Fibroblast of lung (primary cell): ENCODE measurements around the gene WIPF3. TPM values are rescaled to one million over a fixed set of nuclear protein-coding genes. Genes with fewer than 3 reads are reported as not detected.
"Not testable (repeated sequence)": the region's sequence is repeated elsewhere in the genome, so short reads cannot be mapped to it uniquely, and the experiment has no call there.

Experiments used
- DNase-seq, 2 donors: peaks; one replicate each; pipeline versions ENCODE4 v3.0.0 to v3.0.0-alpha.2; 2010; ENCODE audit warnings: low read depth in 2 of 2
- H2AFZ ChIP-seq: 2 replicates; pipeline ENCODE4 v1.5.1; 2012; ENCODE audit warnings: low read length, control low read depth, inconsistent platforms
- H3K27ac ChIP-seq: 2 replicates; pipeline ENCODE4 v1.5.1; 2011; ENCODE audit warnings: low read length, control low read depth; ENCODE audit not compliant: insufficient read depth
- H3K27me3 ChIP-seq: 2 replicates; pipeline ENCODE4 v1.5.1; 2011; ENCODE audit warnings: mild to moderate bottlenecking, low read length; ENCODE audit not compliant: control insufficient read depth, insufficient read depth
- H3K36me3 ChIP-seq: 2 replicates; pipeline ENCODE4 v1.5.1; 2011; ENCODE audit warnings: low read length; ENCODE audit not compliant: control insufficient read depth, insufficient read depth
- H3K4me1 ChIP-seq: 2 replicates; pipeline ENCODE4 v1.5.1; 2011; ENCODE audit warnings: low read length; ENCODE audit not compliant: control insufficient read depth, insufficient read depth; ENCODE audit errors: extremely low read depth
- H3K4me2 ChIP-seq: 2 replicates; pipeline ENCODE4 v1.5.1; 2011; ENCODE audit warnings: low read length, control low read depth; ENCODE audit not compliant: insufficient read depth; ENCODE audit errors: extremely low read depth
- H3K4me3 ChIP-seq, 4 experiments: fragments of 200-600 bp in 1 of 4; sonication (generic) in 1 of 4; replicated peaks in 1 of 4; 2 replicates each; pipeline ENCODE4 v1.5.1; 2011 to 2016; ENCODE audit warnings: low read length in 4 of 4, low read depth in 3 of 4, mild to moderate bottlenecking in 3 of 4, control low read depth in 2 of 4, inconsistent platforms in 1 of 4, mixed read lengths in 1 of 4; ENCODE audit not compliant: insufficient read depth in 1 of 4; ENCODE audit errors: control extremely low read depth in 1 of 4
- H3K79me2 ChIP-seq: 2 replicates; pipeline ENCODE4 v1.5.1; 2012; ENCODE audit warnings: mild to moderate bottlenecking, low read length, inconsistent platforms; ENCODE audit not compliant: control insufficient read depth, insufficient read depth
- H3K9ac ChIP-seq: 2 replicates; pipeline ENCODE4 v1.5.1; 2011; ENCODE audit warnings: mild to moderate bottlenecking, low read length, control low read depth; ENCODE audit not compliant: insufficient read depth
- H3K9me3 ChIP-seq: 2 replicates; pipeline ENCODE4 v1.5.1; 2012; ENCODE audit warnings: low read depth, low read length; ENCODE audit not compliant: control insufficient read depth, insufficient read depth
- H4K20me1 ChIP-seq: 2 replicates; pipeline ENCODE4 v1.5.1; 2011; ENCODE audit warnings: low read length; ENCODE audit not compliant: control insufficient read depth, insufficient read depth; ENCODE audit errors: extremely low read depth
- EZH2 ChIP-seq: IDR thresholded peaks from 2 replicates; pipeline ENCODE4 v1.5.1; 2012; ENCODE audit warnings: low read length, control low read depth, mild to moderate bottlenecking; ENCODE audit errors: missing control alignments
- polyA plus RNA-seq, 2 donors: library from polyadenylated mRNA; depleted of rRNA in 1 of 2; stranded (reverse) in 1 of 2; unstranded in 1 of 2; fragments of >200 nt; gene quantifications; 2 replicates each; pipeline ENCODE4 v1.2.1, GENCODE V29; 2011 to 2012; ENCODE audit warnings: missing spikeins in 1 of 2
- total RNA-seq: library from RNA; depleted of rRNA; stranded (reverse); fragments of >200 nt; gene quantifications from 2 replicates; pipeline ENCODE4 v1.2.1, GENCODE V29; 2014
- TF ChIP-seq, protein P1 (sequence below), 2 donors: IDR thresholded peaks in 1 of 2; conservative IDR thresholded peaks in 1 of 2; 1 replicate in 1 of 2; 2 replicates in 1 of 2; pipeline ENCODE4 v1.5.1; 2011 to 2012; ENCODE audit warnings: low read length in 2 of 2, control low read depth in 1 of 2, inconsistent platforms in 1 of 2, low read depth in 1 of 2, mild to moderate bottlenecking in 1 of 2

WIPF3 gene
- total and polyA plus RNA-seq, 2 donors (not counting 1 experiment from before 2014, with no cell fraction given), result 0.33 TPM; not detected in 1

DNA sequence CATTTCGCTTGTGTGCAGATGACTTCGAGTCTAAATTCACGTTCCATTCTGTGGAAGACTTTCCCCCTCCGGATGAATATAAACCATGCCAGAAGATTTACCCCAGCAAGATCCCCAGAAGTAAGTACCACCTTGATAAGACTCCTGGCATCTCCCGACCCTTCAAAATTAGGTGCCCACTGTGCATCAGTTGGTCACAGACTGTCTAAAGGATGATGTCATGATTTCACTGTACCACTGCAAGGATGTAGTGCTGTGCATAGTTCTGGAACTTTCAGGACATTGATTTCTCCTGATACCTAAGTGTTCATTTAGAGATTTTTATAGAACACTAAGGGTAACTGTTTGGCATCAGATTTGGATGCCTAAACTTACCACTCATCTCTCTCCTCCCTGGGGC, 83.0 kb downstream of the WIPF3 start:
- H3K4me1 ChIP-seq, result no peaks in the 10 kb centered on the region
- H3K27me3 ChIP-seq, result peaks cover 2% of the 10 kb centered on the region
- H3K4me3 ChIP-seq, result no peak overlapping the region
- no peaks in the 10 kb centered on the region for H3K36me3 ChIP-seq
- no peaks in the 10 kb centered on the region for H3K9me3 ChIP-seq
- TF ChIP-seq EZH2, result no peak
- TF ChIP-seq, protein P1, sequence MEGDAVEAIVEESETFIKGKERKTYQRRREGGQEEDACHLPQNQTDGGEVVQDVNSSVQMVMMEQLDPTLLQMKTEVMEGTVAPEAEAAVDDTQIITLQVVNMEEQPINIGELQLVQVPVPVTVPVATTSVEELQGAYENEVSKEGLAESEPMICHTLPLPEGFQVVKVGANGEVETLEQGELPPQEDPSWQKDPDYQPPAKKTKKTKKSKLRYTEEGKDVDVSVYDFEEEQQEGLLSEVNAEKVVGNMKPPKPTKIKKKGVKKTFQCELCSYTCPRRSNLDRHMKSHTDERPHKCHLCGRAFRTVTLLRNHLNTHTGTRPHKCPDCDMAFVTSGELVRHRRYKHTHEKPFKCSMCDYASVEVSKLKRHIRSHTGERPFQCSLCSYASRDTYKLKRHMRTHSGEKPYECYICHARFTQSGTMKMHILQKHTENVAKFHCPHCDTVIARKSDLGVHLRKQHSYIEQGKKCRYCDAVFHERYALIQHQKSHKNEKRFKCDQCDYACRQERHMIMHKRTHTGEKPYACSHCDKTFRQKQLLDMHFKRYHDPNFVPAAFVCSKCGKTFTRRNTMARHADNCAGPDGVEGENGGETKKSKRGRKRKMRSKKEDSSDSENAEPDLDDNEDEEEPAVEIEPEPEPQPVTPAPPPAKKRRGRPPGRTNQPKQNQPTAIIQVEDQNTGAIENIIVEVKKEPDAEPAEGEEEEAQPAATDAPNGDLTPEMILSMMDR (conservative IDR thresholded peaks at IDR 0.05 in 1 of 2, IDR thresholded peaks at IDR 0.05 in 1 of 2; ENCODE audit: low read depth in 1 of 2, low read length in 2 of 2), result no peak
- no peak overlapping the region for H3K27ac ChIP-seq
- no peak overlapping the region for H3K4me2 ChIP-seq
- no peaks in the 10 kb centered on the region for H3K79me2 ChIP-seq
- H4K20me1 ChIP-seq, result no peaks in the 10 kb centered on the region
- H3K9ac ChIP-seq, result no peak overlapping the region
- H2AFZ ChIP-seq, result no peak overlapping the region
- no peak for DNase-seq

DNA sequence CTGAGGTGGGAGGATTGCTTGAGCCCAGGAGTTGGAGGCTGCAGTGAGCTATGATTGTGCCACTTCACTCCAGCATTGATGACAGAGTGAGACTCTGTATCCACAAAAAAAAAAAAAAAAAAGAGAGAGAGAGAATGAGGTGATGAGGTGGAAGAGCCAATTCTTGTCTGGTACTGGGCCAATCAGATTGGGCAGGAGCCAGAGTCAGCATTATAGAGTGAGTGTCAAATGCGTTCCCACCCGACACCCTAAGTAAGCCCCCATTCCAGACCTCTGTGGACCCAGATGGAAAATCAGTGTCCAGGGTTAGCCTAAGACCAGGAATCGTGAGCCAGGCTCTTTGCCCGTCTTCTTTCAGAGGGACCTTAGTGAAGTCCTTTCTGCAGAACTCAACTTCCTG, 83.9 kb downstream of the WIPF3 start:
- no peak for DNase-seq
- Histone ChIP-seq H3K4me2 (no peak overlapping the region), H3K4me3 (no peak overlapping the region), H2AFZ (no peak overlapping the region), H3K9me3 (no peaks in the 10 kb centered on the region), H4K20me1 (no peaks in the 10 kb centered on the region), H3K9ac (no peak overlapping the region), H3K79me2 (no peaks in the 10 kb centered on the region), H3K27ac (no peak overlapping the region), H3K27me3 (peaks cover 2% of the 10 kb centered on the region), H3K4me1 (no peaks in the 10 kb centered on the region), H3K36me3 (no peaks in the 10 kb centered on the region)
- TF ChIP-seq, protein P1 (conservative IDR thresholded peaks at IDR 0.05 in 1 of 2, IDR thresholded peaks at IDR 0.05 in 1 of 2; ENCODE audit: low read depth in 1 of 2, low read length in 2 of 2), result no peak
- no peak for TF ChIP-seq EZH2

DNA sequence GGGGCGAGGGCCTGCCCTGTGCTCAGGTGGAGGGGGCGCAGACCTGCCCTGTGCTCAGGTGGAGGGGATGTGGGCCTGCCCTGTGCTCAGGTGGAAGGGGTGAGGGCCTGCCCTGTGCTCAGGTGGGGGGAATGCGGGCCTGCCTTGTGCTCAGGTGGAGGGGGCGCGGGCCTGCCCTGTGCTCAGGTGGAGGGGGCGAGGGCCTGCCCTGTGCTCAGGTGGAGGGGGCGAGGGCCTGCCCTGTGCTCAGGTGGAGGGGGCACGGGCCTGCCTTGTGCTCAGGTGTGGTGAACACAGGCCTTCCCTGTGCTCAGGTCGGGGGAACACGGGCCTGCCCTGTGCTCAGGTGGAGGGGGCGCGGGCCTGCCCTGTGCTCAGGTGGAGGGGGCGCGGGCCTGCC, 84.5 kb downstream of the WIPF3 start:
- not testable (repeated sequence) for DNase-seq, H3K9ac ChIP-seq, H3K36me3 ChIP-seq, H3K27ac ChIP-seq, H4K20me1 ChIP-seq, H3K4me3 ChIP-seq, H3K4me2 ChIP-seq, H3K79me2 ChIP-seq, H3K4me1 ChIP-seq, H2AFZ ChIP-seq, H3K9me3 ChIP-seq, H3K27me3 ChIP-seq
